ENCODE results near the gene HSPA12B. TPM values are rescaled to one million over a fixed set of nuclear protein-coding genes. Genes with fewer than 3 reads are reported as not detected.

HSPA12B gene
- total RNA-seq, 1 experiment from 2014 or later, result 2.7 TPM

- Histone ChIP-seq H3K23me2 (ENCODE audit: insufficient read length, low read depth, low read length, poor library complexity, severe bottlenecking) (peaks cover 11% of the 10 kb centered on the region), H3K56ac (ENCODE audit: insufficient read length, low read depth, low read length) (no peak overlapping the region), H3K79me1 (ENCODE audit: insufficient read depth, low read depth, low read length, poor library complexity, severe bottlenecking) (no peaks in the 10 kb centered on the region), H3K27me3 (ENCODE audit: insufficient read depth, low read length) (no peaks in the 10 kb centered on the region), H3K9ac (ENCODE audit: extremely low read depth, insufficient read length, low read length) (no peak overlapping the region), H3K79me2 (ENCODE audit: insufficient read depth, low read length) (no peaks in the 10 kb centered on the region), H3K14ac (ENCODE audit: insufficient read depth, low read length) (no peak overlapping the region), H2AK5ac (ENCODE audit: insufficient read length, low read length) (no peak overlapping the region), H3K4me2 (ENCODE audit: insufficient read depth, insufficient read length, low read length) (no peak overlapping the region), H3K9me3 (ENCODE audit: control insufficient read depth, low read depth, low read length) (no peaks in the 10 kb centered on the region), H4K5ac (ENCODE audit: insufficient read length, low read depth, low read length) (no peak overlapping the region), H2BK5ac (ENCODE audit: insufficient read length, low read length) (no peak overlapping the region), H3K23ac (ENCODE audit: insufficient read length, low read depth, low read length) (no peak overlapping the region), H3K18ac (ENCODE audit: insufficient read length, low read depth, low read length) (no peak overlapping the region), H2BK120ac (ENCODE audit: low read depth, low read length, poor library complexity, severe bottlenecking) (no peak overlapping the region), H3T11ph (ENCODE audit: low read length) (no peak overlapping the region), H3K4ac (ENCODE audit: low read depth, low read length) (no peak overlapping the region), H3K4me1 (ENCODE audit: insufficient read depth, low read length) (peaks cover 3% of the 10 kb centered on the region; the same call in 1 of the 2 replicates), H4K20me1 (ENCODE audit: control insufficient read depth, insufficient read depth, insufficient read length) (no peaks in the 10 kb centered on the region), H2BK15ac (ENCODE audit: low read depth, low read length) (no peak overlapping the region), H4K8ac (replicated peaks; ENCODE audit: insufficient read length, low read depth, low read length) (no peak overlapping the region), H2AFZ (ENCODE audit: low read length) (no peak overlapping the region), H4K91ac (ENCODE audit: insufficient read length, low read depth, low read length) (no peak overlapping the region), H2BK12ac (ENCODE audit: insufficient read length, low read depth, low read length) (no peak overlapping the region), H2BK20ac (ENCODE audit: low read depth, low read length, poor library complexity, severe bottlenecking) (no peak overlapping the region), H3K27ac (ENCODE audit: insufficient read length, low read depth, low read length) (no peak overlapping the region)
- Mint-ChIP-seq H3K4me3 (no peak overlapping the region; a peak in 2 of 5 replicates), H3K27me3 (ENCODE audit: low read depth) (peaks cover 35% of the 10 kb centered on the region), H3K9me3 (no peaks in the 10 kb centered on the region), H3K36me3 (ENCODE audit: insufficient read depth in 1 of 3, low read depth in 3 of 3) (no peaks in the 10 kb centered on the region), H3K27ac (no peak overlapping the region), H3K4me1 (peaks cover 17 to 36% of the 10 kb centered on the region in 2 experiments)
- no CpG with 5 or more reads among the region's 2 CpGs for WGBS (ENCODE audit: extremely low coverage, insufficient read length, low lambda C conversion rate)
- TF ChIP-seq CTCF (conservative IDR thresholded peaks at IDR 0.05), result no peak
- DNase-seq, result no peak
These were observed 10.8 kb downstream of the HSPA12B start for GRCh38 chr20:3743251-3743650.

Measured in H9 (cell line).